Ascending aorta (tissue), 1 donor: Measurements from ENCODE around the gene CRTC1. TPM values are rescaled to one million over a fixed set of nuclear protein-coding genes. Genes with fewer than 3 reads are reported as not detected.

ENCODE experiments used
- total RNA-seq: library from RNA; depleted of rRNA; stranded (reverse); fragments of >200 nt; gene quantifications from one replicate; pipeline ENCODE4 v1.1.0, GENCODE V29; 2016

CRTC1 gene
- total RNA-seq, 1 donor from 2014 or later: 10.0 TPM

Other genes with a start within 250 kb of the CRTC1 start
- 93.1 TPM for gene ISYNA1, start 245.5 kb upstream of the CRTC1 start, total RNA-seq
- 30.5 TPM for gene ELL, start 161.6 kb upstream of the CRTC1 start, total RNA-seq
- gene FKBP8, start 140.1 kb upstream of the CRTC1 start, total RNA-seq: 395 TPM
- gene KXD1, start 125.8 kb upstream of the CRTC1 start, total RNA-seq: 178 TPM
- 554 TPM for gene UBA52, start 111.8 kb upstream of the CRTC1 start, total RNA-seq
- gene REX1BD, start 94.9 kb upstream of the CRTC1 start, total RNA-seq: 173 TPM
- 638 TPM for gene CRLF1, start 76.9 kb upstream of the CRTC1 start, total RNA-seq
- not detected for gene TMEM59L, start 70.8 kb upstream of the CRTC1 start, total RNA-seq
- gene KLHL26, start 46.7 kb upstream of the CRTC1 start, total RNA-seq: 52.8 TPM
- gene COMP, start 107.6 kb downstream of the CRTC1 start, total RNA-seq: 5.0 TPM
- 225 TPM for gene UPF1, start 148.3 kb downstream of the CRTC1 start, total RNA-seq
- gene CERS1, start 212.5 kb downstream of the CRTC1 start, total RNA-seq: not detected
- gene COPE, start 235.7 kb downstream of the CRTC1 start, total RNA-seq: 331 TPM
- 51.6 TPM for gene DDX49, start 236.0 kb downstream of the CRTC1 start, total RNA-seq